GM10248 (cell line): ENCODE measurements around the gene THOP1.

Experiments used
- CTCF ChIA-PET: fragments of 300-600 bp; sonication (Branson Sonifier 250); formaldehyde crosslinking; extraction: SDS; loops from one replicate; lab custom pipeline; 2021; ENCODE audit warnings: antibody characterized with exemption; lab: Yijun Ruan, JAX
- POLR2A ChIA-PET: fragments of 350-650 bp; sonication (Branson Sonifier 250); formaldehyde crosslinking; extraction: SDS; loops from one replicate; lab custom pipeline; 2020; ENCODE audit warnings: antibody characterized with exemption; lab: Yijun Ruan, JAX
- DNase-seq: peaks from one replicate; pipeline ENCODE4 v3.0.0; 2012; ENCODE audit errors: extremely low spot score
- TF ChIP-seq, protein P1 (sequence below): IDR thresholded peaks from 2 replicates; pipeline ENCODE4 v1.5.1; 2012; ENCODE audit warnings: mild to moderate bottlenecking, low read depth; ENCODE audit errors: extremely low read depth, missing control alignments, control extremely low read depth

THOP1 gene

DNA sequence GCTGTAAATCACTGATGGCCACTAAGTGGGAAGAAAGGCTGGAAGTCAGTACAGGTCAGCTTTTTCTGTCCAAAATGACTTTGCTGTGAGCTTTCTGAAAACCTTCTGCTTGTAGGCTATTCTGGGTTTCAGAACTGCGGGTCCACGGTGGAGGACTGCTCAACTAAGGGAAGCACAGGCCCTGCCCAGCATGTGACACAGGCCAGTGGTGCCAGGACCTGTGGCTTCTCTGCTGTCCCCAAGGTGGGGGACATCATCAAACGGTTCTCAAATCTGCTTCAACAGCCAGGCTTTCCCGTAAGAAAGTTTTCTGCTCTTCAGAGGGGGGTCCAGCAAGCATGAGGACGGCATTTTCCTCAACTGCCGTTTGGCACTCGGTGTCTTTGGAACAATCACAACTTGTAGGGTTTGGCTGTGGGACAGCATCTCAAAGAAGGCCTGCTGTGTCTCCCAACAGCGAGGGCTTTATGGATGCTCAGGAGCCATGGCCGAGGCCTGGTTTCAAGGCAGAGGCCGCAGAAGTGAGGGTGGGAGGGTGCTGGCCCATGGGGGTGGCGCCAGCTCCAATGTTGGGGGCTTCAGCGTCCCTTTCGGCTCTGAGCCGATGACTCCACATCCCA, 6.1 kb upstream of the THOP1 start:
- DNase-seq: no peak
- POLR2A ChIA-PET: interaction anchor here (0.6 kb wide), 1 partner anchor 126 kb away, joined by 3 read pairs; no protein-coding TSS in a partner anchor
- TF ChIP-seq, protein P1, sequence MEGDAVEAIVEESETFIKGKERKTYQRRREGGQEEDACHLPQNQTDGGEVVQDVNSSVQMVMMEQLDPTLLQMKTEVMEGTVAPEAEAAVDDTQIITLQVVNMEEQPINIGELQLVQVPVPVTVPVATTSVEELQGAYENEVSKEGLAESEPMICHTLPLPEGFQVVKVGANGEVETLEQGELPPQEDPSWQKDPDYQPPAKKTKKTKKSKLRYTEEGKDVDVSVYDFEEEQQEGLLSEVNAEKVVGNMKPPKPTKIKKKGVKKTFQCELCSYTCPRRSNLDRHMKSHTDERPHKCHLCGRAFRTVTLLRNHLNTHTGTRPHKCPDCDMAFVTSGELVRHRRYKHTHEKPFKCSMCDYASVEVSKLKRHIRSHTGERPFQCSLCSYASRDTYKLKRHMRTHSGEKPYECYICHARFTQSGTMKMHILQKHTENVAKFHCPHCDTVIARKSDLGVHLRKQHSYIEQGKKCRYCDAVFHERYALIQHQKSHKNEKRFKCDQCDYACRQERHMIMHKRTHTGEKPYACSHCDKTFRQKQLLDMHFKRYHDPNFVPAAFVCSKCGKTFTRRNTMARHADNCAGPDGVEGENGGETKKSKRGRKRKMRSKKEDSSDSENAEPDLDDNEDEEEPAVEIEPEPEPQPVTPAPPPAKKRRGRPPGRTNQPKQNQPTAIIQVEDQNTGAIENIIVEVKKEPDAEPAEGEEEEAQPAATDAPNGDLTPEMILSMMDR: no peak
- CTCF ChIA-PET: no interaction called here

DNA sequence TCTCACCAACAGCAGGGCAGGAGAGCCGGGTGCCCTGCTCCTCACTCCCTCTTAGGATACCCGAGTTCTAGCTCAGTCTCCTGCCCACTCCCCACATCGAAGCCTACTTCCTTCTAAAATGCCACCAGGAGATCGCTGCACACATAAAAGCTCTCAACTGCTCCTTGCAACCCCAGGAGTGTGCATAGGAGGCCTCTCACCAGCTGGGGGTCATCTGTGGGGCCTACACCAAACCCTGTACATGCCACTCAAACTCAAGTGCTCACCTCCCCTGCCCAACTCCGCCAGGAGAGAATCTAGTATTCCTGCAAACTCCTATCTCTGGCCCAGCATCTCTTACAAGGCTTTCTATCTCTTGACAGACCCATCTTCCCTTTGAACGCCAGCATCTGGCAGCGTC, 5.0 kb upstream of the THOP1 start:
- CTCF ChIA-PET: interaction anchor here (0.6 to 4.2 kb wide), 2 partner anchors 103 to 132 kb away, joined by 3 to 11 read pairs; no protein-coding TSS in a partner anchor
- TF ChIP-seq, protein P1: no peak
- no peak for DNase-seq
- POLR2A ChIA-PET: no interaction called here

DNA sequence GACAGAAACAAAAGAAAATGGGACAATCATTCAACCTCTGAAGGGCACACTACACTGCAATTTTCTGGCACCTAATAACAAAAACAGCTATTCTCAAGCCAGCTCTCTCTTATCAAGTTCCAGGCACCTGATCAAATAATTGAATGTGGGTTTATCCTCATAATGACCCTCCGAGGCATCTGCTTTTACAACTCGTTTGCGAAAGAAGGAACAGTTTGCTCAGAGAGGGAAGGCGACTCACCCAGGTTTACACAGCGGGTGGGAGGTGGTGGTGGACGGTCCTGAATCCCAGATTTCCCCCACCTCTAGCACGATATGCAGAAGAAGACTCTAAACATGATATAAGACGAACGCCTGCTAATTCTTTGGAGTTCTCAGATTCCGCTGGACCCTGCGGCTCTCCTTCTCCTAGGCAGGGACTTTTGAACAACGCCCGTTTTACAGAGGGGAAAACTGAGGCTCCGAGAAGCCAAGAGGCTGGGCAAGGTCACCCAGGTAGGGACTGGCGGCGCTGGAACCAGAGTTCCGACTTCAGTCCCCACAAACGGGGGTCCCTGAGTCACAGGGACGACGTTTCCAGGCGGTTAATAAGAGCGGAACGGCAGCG, 2.9 kb upstream of the THOP1 start:
- POLR2A ChIA-PET: interaction anchor here (1.4 kb wide), 1 partner anchor 306 kb away, joined by 10 read pairs; the partner anchor contains the start of gene GADD45B
- TF ChIP-seq, protein P1: no peak
- no peak for DNase-seq
- CTCF ChIA-PET: interaction anchor here (0.8 to 4.2 kb wide), 4 partner anchors 67 to 160 kb away, joined by 3 to 11 read pairs (median 4); no protein-coding TSS in a partner anchor

DNA sequence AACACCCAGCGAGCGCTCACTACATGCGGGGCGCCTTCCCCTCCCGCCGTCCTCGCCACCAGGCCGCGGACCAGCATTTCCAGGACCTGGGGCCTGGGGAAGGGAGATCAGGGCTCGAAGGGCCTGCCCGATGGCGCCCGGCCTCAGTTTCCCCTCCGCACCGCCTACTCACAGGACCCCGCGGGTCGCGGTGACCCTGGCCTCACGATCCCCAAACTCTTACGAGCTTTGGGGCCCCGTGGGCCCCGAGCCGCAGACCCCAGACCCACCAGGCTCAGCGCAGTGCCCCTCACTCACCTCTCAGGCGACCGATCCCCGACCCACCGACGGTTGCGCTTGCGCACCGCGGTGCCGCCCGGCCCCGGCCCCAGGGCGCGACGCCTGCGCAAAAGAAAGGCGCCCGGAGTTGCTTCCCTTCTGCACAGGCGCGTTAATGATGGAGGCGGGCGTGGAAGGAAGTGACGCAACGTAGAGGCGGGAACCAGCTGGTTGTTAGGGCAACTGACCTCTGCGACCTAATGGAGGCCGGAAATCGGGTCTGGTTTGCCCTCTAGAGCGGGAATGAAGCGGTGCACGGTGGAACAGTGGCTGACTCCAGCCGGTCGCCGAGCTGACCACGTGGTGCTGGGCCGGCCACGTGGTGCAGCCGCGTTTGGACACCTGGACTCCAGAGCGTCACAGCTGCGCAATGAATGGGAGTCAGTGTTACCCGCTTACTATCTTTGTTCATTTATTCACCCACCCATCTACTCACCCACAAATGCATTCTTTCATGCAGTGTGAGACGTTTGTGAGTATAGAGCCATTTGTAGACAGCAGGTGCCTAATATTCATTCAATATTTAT, 2.1 kb upstream of the THOP1 start, which contains the start of gene SGTA:
Gene SGTA (minus strand): TSS at position 338 of the 845 bp plus-strand sequence. CDS start 14,205 bp downstream, outside the sequence.
- ChIA-PET POLR2A (interaction anchor here (0.6 to 1.4 kb wide), 2 partner anchors 167 to 307 kb away, joined by 3 to 10 read pairs; partner anchors contain the start of gene GADD45B), CTCF (interaction anchor here (0.8 to 4.2 kb wide), 10 partner anchors 9 to 321 kb away, joined by 3 to 11 read pairs (median 4); partner anchors contain the start of gene ZNF554)
- TF ChIP-seq, protein P1: peak; percentile 33
- peak; percentile 98 for DNase-seq

DNA sequence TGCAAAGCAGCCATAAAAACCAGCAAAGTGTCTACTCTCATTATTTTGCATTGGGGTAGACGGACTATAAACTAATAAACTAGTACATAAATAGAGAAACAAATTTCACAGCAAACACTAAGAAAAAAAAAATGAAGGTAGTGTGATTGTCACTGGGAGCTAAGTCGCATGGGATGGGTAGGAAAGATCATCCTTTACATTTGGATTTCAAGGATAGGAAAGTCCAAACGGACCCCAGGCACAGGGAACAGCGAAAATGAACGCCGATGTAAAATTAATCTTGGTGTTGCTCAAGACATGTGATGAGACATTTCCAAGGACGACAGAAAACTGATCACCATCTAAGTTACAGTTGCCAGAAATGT, 1.5 kb upstream of the THOP1 start:
- no peak for DNase-seq
- TF ChIP-seq, protein P1: no peak
- ChIA-PET POLR2A (interaction anchor here (0.6 to 1.4 kb wide), 2 partner anchors 167 to 308 kb away, joined by 3 to 10 read pairs; partner anchors contain the start of gene GADD45B), CTCF (interaction anchor here (0.8 to 4.2 kb wide), 10 partner anchors 8 to 320 kb away, joined by 3 to 11 read pairs (median 4); partner anchors contain the start of gene ZNF554)
